Activated CD4-positive, alpha-beta T cell treated with anti-CD3 and anti-CD28 coated beads for 24 hours (primary cell): ENCODE measurements around the gene RBM19.

Experiments
- DNase-seq, 2 donors: peaks; one replicate each; pipeline ENCODE4 v3.0.0-alpha.2; 2020; ENCODE audit warnings: low read depth in 2 of 2

The RBM19 gene

DNA sequence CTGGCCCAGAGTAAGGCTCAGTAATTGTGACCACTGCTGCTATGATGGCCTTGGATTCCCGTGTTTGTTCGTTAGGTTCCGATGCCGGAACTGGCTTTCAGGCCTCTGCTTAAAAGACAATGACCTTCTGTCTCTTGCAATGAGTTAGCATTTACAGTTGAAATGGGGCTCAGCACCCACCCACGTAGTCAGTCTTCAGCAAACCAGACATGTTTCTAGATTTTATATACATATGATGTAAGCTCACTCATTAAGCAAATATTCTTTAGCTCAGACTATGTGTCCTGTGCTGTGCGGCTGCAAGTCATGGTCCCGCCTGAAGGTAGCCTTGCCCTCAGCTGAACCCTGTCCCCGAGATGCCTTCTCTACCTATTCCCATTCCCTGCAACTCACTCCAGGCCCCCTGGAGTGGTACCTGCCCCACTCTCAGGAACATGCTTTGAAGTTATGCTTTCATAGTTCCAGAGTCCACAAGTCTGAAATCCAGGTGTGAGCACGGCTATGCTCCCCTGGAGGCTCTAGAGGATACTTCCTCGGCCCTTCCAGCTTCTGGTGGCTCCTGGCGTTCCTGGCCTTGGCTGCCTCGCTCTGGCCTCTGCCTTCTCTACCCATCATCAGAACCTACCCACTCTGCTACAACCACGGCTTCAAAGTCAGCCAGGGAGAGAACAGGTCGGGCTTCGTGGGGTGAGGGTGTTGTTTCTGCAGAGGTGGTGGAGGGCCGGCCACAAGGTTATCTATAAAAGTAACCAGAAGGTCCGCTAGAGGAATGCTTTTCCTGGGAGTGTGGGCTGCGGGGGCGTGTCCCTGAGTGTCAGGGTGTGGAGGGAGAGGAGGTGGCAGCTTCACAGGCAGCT is 157.8 kb downstream of the RBM19 start:
- DNase-seq, result no peak

DNA sequence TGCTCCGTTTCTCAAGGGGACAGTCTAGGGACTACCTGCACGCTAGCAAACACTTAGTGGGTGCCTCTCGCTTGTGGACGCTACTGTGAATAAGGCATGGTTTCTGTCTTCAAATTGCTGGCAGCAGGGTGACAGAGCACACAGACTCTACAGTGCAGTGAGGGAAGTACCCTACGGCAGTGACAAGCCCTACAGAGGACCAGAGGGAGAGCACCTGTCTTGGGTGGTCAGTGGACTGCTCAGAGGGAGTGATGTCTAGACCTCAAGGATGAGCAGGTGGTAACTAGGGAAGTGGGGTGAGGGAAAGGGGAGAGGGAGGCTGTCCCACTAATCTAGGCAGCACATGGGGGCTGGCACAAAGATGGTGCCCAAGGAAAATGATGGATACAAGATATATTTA is 160.5 kb downstream of the RBM19 start:
- DNase-seq, result no peak

DNA sequence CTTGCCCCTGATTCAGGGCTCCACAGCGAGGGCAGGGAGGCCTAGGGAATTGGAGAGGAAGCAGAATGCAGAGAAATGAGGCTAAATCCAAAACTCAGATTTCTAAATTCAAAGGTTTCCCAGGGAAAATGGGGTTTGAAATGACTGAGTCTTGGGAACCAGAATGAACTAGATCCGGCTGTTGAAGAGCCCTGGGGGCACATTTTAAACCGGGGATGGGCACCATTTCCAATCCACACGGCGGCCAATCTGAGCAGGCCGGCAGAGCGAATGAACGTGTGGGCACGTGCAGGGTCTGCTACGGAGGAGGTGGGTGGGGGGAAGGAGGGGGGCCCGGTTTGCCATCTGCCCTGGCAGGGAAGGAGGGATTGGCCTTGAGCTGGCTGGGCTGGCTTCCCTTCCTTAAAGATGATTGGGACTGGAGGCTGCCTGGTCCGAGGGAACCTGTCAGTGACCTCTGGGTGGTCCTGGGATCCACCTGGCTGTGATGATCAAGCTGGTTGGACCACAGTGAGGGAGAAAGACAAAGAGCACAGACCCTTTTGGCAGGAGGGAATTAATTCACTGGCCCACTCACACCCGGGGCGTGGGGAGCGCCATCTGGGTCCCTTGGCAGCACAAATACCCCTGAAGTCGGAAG is 161.0 kb downstream of the RBM19 start:
- DNase-seq, result no peak

DNA sequence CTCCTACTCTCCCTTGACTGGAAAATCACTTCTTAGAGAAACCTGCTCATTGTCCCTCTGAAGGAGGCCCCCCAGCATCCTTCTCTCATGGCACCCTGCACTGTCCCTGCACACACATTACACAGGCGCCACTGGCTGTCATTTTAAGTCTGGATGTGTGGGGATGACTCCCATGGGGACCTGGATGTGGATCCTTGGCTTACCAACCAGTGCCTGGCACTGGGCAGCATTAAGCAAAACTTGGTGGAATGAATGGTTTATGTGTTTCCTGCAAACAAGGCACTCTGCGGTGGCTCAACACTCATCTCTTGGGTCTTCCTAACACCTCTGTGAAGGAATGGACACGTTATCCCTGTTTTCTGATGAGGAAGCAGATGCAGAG is 162.4 kb downstream of the RBM19 start:
- no peak for DNase-seq

DNA sequence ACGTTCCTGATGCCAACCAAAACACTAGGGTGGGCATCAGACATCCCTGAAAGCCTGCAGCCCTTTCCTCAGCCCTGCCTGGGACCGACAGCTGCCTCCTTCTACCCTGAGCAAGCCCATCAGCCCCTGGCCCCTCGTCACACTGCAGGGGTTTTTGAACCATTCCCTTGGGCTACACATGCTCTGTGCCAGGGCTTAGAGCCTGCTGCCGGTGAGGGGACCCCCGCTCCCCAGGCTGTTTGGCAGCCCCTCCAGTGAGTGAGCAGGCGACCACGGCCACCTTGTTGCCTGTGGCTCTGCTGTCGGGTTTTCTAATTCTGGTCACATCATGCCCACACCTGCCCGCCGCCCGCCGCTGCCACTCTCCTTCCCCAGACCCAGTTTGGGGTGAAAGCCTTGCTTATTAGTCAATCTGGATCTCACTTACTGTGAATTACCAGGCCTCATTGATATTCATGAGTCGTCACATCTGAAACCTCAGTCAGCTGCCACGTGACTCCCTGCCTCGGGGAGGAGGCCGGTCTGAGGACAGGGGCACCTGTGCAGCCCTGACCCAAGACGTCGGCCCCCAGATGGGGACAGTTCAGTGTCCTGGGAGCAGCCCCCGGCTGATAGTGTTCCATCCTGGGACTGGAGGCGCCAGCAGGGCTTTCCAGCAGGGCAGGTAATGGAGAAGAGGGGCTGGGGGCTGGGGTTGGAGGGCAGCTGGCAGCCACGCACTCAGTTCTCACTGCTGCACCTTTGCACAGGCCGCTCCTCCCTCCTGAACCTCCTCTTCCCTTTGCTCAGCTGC is 163.0 kb downstream of the RBM19 start:
- DNase-seq, result no peak

DNA sequence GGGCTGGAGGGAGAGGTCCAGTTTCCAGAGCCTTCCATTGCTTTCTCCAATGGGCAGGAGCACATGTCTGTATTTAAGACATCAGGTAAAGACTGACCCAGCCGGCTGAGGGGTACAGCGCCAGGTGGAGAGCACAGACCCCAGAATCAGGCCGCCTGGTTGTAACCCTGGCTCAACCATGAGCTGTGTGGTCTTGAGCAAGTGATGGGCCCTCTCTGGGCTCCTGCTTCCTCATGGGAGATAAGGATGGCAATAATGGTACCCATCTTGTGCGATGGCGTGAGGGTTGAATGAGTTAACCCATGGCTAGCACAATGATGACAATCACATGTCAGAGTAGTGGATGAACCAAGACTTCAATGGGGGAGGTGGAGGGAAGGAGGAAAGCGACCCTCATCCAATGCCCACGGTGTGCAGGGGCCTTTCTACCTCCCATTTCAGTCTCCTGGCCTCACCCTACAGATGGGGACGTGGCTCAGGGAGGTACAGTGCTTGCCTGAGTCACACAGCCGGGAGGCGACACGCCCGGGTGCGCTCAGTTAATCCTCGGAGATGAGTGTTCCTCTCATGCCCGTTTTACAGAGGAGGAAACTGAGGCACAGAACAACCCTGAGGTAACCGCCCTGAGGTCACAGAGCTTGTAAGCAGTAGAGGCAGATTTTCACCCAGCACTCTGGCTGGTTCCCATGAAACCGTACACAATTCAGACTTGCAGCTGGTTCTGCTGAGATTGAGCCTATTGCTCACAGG is 163.9 kb downstream of the RBM19 start:
- DNase-seq, result no peak

DNA sequence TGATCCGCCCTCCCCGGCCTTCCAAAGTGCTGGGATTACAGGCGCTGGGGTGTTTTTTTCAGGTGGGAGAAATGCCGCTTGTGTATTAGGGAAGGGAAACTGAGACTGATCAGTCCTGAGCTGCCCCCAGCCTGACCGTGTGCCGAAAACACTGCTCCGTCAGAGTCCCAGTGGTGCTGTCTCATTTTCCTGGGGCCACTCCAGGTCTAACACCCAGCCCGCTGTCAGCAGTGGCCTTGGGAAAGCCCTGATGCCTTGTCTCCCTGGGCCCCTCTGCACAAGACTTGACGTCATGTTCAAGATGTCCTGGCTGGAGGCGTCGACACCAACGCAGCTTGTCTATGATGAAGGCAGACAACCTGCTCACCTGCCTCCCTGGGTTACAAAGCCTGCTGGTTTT is 165.9 kb downstream of the RBM19 start:
- DNase-seq, result no peak

DNA sequence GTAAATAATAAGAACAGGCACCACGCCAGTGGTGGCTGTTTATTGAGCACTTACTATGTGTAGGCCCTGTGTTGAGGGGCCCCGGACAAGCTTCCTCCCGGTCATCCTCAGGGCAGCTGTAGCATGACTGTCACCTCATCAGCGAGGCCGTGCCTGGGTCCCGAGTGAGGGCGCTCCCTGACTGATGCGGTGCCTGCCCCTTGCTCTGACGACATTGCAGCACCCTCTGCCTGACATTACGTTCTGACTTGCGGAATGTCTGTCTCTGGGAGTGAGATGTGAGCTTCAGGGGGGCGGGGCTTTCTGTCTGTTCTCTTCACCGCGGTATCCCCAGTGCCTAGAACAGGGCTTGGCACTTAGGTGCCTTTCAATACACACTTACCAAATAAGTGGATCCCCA is 167.6 kb downstream of the RBM19 start:
- no peak for DNase-seq

DNA sequence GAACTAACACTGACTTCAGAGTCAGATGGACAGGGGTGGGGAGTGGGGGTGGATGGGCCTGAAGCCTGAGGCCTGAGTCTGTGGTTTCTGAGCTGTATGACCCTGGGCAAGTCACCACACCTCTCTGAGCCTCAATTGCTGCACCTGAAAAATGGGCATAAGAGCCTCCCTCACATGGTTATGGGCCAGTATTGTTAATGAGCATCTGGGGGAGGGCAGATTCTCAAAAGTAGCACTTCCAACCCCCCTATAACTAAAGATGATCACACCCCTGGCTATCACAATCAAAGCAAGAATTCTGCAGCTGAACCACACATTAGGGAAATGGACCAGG is 168.6 kb downstream of the RBM19 start:
- DNase-seq, result no peak

DNA sequence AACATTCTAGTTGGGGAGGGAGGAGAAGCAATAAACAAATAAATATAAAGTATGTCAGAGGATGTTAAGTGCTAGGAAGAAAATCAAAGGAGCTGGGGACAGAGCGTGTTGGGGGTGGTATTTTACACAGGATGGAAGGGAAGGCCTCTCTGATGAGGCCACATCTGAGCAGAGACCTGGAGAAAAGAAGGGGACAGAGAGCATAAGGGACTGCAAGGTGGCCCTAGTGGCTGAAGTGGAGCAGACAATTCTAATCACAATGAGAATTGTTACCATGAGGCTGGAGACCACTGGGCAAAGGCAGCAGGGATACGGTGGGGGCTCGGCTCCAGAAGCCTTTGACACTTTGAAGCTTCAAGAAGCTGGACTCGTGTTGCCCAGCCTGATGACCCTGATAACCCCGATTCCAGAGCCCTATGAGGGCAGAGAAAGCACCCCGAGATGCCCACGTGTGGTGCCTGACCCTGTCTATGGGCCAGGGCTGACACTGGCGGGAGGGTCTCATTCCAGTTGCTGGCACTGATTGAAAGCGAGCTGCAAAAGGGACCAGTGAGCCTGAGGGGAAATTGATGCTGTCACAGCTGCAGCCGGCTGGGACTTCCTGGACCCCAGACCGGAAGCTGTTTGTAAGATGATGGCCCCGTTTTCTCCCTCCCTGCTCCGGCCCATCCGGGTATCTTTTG is 169.1 kb downstream of the RBM19 start:
- DNase-seq, result no peak

DNA sequence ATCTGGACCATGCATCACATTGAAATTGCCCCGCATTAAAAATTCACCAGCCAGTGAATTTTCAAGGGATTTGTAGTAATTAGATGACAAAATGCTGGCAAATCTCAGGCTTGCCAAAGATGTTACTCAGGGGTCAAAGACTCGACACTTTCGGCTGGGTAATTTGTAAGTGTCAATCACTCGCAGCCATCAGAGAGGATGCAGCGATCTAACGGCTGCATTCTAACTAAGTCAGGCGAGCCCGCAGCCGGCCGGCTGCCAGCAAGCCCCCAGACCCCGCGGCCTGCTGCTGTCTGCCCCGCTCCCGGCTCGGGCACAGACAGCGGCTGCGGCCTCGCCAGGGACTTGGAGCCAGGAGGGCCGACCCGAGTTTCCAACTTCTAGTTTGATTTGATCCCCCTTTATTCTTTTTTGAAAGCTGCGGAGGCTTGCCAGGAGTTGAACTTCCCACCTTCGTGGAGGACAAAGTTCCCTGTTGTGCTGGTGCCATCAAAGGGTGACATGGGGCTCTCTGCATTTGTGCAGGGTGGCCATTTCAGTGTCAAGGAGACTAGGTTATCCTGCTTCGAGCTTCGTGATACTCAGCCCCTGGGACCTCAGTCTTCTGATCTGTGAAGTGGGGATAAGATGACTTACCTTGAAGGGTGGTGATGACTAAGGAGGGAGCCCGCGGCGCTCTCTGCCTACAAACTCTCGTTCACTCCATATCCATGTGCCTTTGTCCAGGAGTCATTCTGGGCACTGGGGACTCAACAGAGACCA is 169.9 kb downstream of the RBM19 start:
- no peak for DNase-seq

DNA sequence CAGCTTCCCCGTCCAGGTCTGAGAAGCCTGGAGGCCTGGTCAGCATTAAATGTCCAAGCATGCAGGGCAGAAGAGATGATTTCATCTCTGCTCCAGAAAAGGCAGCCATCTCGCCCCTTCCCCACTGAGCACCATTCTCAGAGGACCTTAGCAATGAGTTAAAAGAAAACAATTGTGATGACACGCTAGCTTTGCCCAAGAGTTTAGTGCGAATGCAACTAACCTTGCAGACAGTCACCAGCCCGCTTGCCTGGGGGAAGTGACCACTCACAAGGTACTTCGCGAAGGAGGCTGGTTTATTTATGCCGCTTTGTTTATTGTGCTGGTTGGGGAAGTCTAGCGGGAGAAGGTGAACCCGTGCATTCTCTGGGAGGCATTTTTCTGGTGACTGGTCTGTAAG is 170.7 kb downstream of the RBM19 start:
- no peak for DNase-seq

DNA sequence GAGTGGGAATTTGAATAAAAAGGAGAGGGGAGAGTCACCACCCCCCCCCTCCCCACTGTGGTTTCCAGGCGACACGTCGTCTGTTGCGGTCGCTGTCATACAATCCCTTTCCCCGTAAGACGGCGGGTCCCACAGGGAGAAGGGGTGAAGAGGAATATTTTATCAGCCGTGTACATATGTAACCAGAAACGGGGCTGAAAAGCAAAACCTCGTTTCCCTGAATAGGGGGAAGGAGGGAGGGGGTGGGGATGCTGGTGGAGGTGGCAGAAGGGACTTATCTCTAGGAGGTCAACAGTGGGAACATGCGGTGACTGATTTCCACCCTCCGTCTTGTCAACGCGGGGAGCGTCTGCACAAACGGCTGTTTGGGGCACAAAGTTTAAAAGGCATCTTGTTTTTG is 171.4 kb downstream of the RBM19 start:
- no peak for DNase-seq

DNA sequence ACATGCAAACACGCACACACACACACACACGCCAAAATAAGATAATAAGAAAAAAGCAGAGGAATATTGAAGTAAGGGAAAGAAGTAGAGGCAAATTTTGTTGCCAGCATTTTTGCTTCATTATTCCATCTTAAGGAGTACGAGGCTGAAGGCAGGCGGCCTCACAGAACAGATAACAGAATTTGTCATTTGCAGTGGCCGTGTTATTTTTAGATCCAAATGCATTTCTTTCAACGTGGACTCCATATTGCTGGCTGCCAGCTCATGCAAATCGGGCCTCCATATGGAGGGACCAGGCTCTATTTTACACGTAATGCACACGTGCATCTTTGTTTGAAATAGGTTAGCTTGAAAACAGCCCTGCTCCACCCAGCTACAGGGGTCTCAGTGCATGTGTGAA is 172.9 kb downstream of the RBM19 start:
- no peak for DNase-seq

DNA sequence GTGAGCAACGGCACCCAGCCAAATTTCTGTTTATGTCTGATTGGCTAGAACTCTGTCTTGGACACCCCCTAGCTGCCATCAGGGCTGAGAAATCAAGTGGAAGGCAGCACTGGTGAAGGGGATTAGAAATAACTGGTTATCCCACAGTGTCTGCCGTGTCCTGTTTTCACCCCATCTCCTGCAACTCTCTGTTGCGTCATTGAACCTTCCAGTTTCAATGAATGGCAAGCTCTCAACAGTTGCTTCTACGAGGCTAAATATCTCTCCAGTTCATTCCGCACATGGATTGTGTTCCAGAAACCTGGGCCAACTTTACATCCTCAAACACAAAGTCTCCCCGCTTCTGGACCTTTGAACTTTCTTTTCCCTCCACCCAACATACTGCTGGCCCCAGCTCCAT is 173.7 kb downstream of the RBM19 start:
- no peak for DNase-seq

DNA sequence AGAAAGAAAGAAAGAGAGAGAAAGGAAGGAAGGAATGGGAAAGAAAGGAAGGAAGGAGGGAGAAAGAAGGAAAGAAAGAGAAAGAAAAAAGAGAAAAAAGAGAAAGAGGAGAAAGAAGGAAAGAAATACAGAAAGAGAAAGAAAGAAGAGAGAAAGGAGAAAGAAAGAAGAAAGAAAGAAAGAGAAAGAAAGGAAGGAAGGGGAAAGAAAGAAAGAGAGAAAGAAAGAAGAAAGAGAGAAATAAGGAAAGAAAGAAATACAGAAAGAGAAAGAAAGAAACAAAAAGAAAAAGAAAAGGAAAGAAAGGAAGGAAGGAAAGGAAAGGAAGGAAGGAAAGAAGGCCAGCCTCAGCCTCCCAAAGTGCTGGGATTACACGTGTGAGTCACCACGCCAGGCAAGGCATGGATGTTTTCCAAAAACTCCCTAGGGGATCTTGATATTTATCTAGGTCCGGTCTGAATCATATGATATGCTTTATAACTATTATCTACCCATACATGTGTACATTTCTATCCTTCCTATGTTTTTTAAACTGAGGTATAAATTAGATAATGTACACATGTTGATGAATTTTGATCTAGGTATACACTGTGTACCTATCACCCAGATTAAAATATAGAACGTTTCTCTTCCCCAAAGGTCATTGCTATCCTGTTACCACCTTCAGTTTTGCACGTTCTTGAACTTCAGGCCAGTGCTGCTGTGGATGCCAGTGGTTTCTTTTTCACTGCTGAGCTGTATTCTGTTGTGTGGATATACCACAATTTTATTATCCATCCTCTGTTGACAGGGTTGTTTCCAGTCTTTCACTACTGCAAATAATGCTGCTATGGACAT is 177.9 kb downstream of the RBM19 start:
- DNase-seq, result no peak

DNA sequence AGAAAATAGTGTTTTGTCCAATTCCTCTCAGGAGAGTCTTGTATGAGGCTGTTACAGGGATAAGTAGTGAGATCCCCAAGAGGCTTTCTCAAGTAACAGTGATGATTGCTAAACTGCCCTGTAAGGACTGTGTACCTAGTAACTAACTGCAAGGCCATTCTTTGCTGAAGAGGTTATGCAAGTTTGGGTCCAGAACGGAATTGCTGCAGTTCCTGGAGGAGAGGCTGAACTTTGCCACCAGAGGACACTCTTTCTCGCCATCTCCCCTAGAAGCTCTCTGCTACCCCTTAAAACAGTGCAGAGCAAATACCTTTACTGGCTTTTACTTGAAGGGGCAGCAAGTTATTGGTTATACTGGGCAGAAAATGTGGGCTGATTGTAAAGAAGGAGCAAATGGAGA is 180.0 kb downstream of the RBM19 start:
- no peak for DNase-seq

DNA sequence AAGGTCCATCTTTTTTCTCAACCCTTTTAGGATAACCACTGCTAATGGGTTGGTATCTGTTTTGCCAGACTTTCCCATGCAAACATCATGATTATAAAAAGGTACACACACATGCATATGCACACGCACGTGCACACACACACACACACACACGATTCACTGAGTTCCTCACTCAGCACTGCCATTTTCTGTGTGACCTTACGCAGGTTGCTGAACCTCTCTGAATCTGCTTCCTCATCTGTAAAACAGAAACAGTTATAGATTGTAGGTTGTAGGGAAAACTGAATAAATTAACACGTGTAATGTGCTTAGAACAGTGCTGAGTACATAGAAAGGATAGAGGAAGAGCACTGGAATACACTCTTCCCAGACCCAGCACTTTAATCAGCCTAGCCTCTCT is 182.3 kb downstream of the RBM19 start:
- DNase-seq, result no peak

DNA sequence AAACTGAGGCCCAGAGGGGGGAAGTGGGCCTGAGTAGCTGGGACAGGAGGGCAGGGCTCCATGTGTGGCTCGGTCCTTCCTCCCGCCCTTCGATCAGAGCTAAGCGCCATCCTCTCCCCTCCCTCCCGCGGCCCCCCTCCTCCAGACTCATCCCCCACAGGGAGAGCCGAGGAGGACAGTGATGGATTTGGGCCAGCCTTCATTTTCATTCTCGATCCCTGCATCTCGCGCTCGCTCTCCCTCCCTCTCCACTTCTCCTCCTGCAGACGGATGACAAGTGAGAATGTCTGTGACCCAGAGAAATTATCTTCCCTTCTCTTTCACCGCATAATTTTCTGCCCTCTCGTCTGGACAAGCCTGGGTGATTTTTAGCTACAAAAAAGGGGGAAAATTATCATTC is 183.3 kb downstream of the RBM19 start:
- no peak for DNase-seq
